NT2/D1 (cell line): Measurements from ENCODE around the gene PKN2.

Experiments used
- YY1 ChIP-seq: IDR thresholded peaks from 2 replicates; pipeline ENCODE4 v1.6.1; 2011; ENCODE audit not compliant: insufficient read length, insufficient read depth
- ZNF274 ChIP-seq: IDR thresholded peaks from 2 replicates; pipeline ENCODE4 v1.6.1; 2011; ENCODE audit warnings: mild to moderate bottlenecking, low read depth, low read length

GRCh38 chr1:88662723-88663122 lies 21.4 kb upstream of the PKN2 start:
- TF ChIP-seq ZNF274: no peak
- no peak for TF ChIP-seq YY1
